ENCODE results near the gene LDLRAD4. TPM values are rescaled to one million over a fixed set of nuclear protein-coding genes. Genes with fewer than 3 reads are reported as not detected.

Gene LDLRAD4
- total RNA-seq, 1 donor from 2014 or later = 34.1 TPM

DNA sequence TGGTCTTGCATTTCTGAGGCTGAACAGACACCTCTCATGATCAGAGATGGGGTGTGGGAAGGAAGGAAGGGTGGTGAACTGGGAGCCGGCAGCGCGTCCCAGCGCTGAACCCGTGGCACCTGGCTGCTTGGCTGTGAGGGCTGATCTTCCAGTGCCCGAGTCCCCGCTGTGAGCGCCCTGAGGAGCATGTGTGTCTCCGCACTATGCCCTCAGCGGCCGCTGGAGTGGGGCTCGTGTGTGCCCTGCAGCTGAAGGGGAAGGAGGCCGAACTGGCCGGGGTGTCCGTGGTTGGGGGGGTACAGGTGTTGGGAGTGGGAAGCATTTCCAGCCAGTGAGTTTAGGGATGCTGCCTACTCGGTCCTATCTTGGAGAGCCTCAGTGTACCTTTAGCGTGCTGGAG lies 82.2 kb downstream of the LDLRAD4 start:
- no peak for DNase-seq (ENCODE audit: low spot score)
- H3K27ac Mint-ChIP-seq (ENCODE audit: unreplicated experiment) = peak overlapping the region; percentile 53
- H3K4me1 Mint-ChIP-seq (ENCODE audit: unreplicated experiment) = peaks cover 7% of the 10 kb centered on the region
- TF ChIP-seq, protein P1, sequence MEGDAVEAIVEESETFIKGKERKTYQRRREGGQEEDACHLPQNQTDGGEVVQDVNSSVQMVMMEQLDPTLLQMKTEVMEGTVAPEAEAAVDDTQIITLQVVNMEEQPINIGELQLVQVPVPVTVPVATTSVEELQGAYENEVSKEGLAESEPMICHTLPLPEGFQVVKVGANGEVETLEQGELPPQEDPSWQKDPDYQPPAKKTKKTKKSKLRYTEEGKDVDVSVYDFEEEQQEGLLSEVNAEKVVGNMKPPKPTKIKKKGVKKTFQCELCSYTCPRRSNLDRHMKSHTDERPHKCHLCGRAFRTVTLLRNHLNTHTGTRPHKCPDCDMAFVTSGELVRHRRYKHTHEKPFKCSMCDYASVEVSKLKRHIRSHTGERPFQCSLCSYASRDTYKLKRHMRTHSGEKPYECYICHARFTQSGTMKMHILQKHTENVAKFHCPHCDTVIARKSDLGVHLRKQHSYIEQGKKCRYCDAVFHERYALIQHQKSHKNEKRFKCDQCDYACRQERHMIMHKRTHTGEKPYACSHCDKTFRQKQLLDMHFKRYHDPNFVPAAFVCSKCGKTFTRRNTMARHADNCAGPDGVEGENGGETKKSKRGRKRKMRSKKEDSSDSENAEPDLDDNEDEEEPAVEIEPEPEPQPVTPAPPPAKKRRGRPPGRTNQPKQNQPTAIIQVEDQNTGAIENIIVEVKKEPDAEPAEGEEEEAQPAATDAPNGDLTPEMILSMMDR (IDR thresholded peaks at IDR 0.05; ENCODE audit: unreplicated experiment) = no peak
- peaks cover 1% of the 10 kb centered on the region for H3K27me3 Mint-ChIP-seq (ENCODE audit: unreplicated experiment)
- no peaks in the 10 kb centered on the region for H3K9me3 Mint-ChIP-seq (ENCODE audit: unreplicated experiment)
- peak overlapping the region; percentile 53 for H3K4me3 Mint-ChIP-seq (ENCODE audit: unreplicated experiment)
- H3K36me3 Mint-ChIP-seq (ENCODE audit: low read depth, unreplicated experiment) = no peaks in the 10 kb centered on the region

DNA sequence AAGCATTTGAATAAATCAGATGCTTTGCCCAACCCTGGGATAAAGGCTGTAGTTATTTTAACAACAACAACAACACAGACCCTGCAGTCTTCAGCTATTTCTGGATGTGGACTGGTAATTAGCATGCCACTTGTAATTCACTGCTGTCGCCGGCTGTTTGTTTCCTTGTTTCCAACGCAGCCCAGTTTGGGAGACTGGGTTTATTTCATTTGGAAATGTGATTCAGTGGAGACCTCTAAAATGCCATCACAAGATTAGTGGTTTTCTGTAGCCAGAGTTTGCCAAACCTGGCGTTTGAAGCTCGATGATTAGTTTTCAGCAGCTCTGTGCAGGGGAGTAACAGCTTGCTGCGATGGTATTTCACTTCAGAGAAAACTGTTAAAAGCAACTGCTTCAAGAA lies 83.5 kb downstream of the LDLRAD4 start:
- Mint-ChIP-seq H3K9me3 (ENCODE audit: unreplicated experiment) (no peaks in the 10 kb centered on the region), H3K27me3 (ENCODE audit: unreplicated experiment) (peaks cover 1% of the 10 kb centered on the region), H3K36me3 (ENCODE audit: low read depth, unreplicated experiment) (no peaks in the 10 kb centered on the region), H3K4me3 (ENCODE audit: unreplicated experiment) (no peak overlapping the region), H3K4me1 (ENCODE audit: unreplicated experiment) (peaks cover 4% of the 10 kb centered on the region), H3K27ac (ENCODE audit: unreplicated experiment) (no peak overlapping the region)
- DNase-seq (ENCODE audit: low spot score) = no peak
- TF ChIP-seq, protein P1 (IDR thresholded peaks at IDR 0.05; ENCODE audit: unreplicated experiment) = no peak

DNA sequence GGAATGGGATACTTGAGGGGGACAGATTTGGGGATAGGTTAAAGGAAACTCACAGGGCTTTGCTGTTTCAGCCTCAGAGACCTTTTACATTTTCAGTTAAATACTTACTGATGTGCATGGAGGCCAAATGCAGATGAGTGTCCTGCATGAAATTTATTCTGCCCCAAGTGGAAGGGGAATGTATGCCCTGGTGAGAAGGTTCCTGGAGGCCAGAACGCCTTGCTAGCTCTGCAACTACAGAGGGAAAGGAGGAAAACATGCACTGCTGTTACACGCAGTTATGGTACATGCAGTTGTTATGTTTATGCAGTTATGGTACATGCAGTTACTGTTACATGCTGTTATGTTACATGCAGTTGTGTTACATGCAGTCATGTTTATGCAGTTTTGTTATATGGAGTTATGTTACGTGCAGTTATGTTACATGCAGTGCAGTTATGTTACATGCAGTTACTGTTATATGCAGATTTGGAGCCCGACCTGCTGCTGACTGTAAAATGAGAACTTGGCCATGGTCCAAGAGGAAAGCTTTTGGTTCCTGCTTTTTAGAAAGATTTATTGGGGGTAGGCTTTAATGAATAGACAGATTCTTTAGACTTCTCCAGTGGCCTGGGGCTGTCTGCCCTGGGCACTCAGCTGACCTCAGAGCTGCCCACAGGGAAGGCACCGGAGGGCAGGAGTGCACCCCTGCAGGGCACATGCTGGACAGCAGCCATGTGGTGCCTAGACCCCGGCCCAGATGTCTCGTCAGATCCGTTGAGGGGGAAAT lies 84.1 kb downstream of the LDLRAD4 start:
- TF ChIP-seq, protein P1 (IDR thresholded peaks at IDR 0.05; ENCODE audit: unreplicated experiment) = no peak

DNA sequence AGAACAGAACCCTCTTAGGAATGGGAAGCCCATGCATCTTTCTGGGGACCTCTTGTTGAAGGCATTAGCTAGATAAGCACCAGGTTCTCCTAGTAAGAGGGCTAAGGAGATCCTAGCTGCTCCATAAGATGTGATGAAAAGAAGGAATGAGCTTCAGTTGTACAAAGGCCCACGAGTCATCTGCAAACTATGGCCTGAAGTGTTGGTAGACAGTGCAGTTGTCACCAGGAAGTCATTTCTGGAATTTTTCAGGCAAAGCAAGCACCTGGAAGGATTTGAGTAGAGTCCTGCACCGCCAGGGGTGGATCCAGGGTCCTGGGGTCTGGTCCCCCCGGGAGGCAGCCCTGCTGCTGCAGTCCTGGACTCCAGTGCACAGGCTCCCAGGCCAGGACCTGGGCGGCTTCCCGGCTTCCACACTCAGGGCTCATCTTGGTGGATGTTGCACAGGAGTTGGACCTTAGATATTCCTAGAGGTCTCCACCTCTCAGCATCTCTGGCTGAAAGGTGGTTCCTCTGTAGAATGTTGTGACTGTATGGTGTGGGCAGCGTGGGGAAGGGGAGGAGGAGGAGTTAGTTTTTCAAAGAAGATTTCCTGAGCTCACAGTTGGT lies 85.3 kb downstream of the LDLRAD4 start:
- H3K4me3 Mint-ChIP-seq (ENCODE audit: unreplicated experiment) = no peak overlapping the region
- no peaks in the 10 kb centered on the region for H3K36me3 Mint-ChIP-seq (ENCODE audit: low read depth, unreplicated experiment)
- no peak overlapping the region for H3K27ac Mint-ChIP-seq (ENCODE audit: unreplicated experiment)
- no peaks in the 10 kb centered on the region for H3K9me3 Mint-ChIP-seq (ENCODE audit: unreplicated experiment)
- no peak for DNase-seq (ENCODE audit: low spot score)
- peaks cover 3% of the 10 kb centered on the region for H3K4me1 Mint-ChIP-seq (ENCODE audit: unreplicated experiment)
- H3K27me3 Mint-ChIP-seq (ENCODE audit: unreplicated experiment) = peaks cover 1% of the 10 kb centered on the region
- TF ChIP-seq, protein P1 (IDR thresholded peaks at IDR 0.05; ENCODE audit: unreplicated experiment) = no peak

More for the DNA sequence above, 84.1 kb downstream of the LDLRAD4 start:
- no peaks in the 10 kb centered on the region for H3K36me3 Mint-ChIP-seq (ENCODE audit: low read depth, unreplicated experiment)
- H3K9me3 Mint-ChIP-seq (ENCODE audit: unreplicated experiment) = no peaks in the 10 kb centered on the region
- H3K27me3 Mint-ChIP-seq (ENCODE audit: unreplicated experiment) = peaks cover 1% of the 10 kb centered on the region
- H3K4me3 Mint-ChIP-seq (ENCODE audit: unreplicated experiment) = no peak overlapping the region
- DNase-seq (ENCODE audit: low spot score) = no peak
- no peak overlapping the region for H3K27ac Mint-ChIP-seq (ENCODE audit: unreplicated experiment)
- peaks cover 3% of the 10 kb centered on the region for H3K4me1 Mint-ChIP-seq (ENCODE audit: unreplicated experiment)

DNA sequence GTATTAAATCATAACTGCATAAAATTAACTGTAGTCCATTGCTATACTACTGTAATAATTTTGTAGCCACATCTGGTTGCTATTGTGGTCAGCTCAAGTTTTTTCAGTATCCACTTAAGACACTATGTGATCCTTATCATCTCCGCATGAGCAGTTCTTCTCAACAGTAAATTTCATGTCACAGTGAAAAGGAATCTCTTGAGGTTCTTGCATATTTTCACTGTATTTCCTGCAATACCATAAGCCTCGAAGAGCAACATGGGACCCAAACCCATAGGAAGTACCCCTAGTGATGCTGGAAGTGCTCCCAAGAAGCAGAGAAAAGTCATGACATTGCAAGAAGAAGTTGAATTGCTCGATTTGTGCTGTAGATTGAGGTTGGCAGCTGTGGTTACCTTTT lies 86.7 kb downstream of the LDLRAD4 start:
- H3K4me1 Mint-ChIP-seq (ENCODE audit: unreplicated experiment) = peaks cover 3% of the 10 kb centered on the region
- no peaks in the 10 kb centered on the region for H3K9me3 Mint-ChIP-seq (ENCODE audit: unreplicated experiment)
- H3K36me3 Mint-ChIP-seq (ENCODE audit: low read depth, unreplicated experiment) = no peaks in the 10 kb centered on the region
- DNase-seq (ENCODE audit: low spot score) = no peak
- TF ChIP-seq, protein P1 (IDR thresholded peaks at IDR 0.05; ENCODE audit: unreplicated experiment) = no peak
- H3K27me3 Mint-ChIP-seq (ENCODE audit: unreplicated experiment) = peaks cover 1% of the 10 kb centered on the region
- H3K4me3 Mint-ChIP-seq (ENCODE audit: unreplicated experiment) = no peak overlapping the region
- H3K27ac Mint-ChIP-seq (ENCODE audit: unreplicated experiment) = no peak overlapping the region
